T-helper 17 cell (primary cell): ENCODE measurements around the gene PIGC. TPM values are rescaled to one million over a fixed set of nuclear protein-coding genes. Genes with fewer than 3 reads are reported as not detected.

ENCODE experiments used
- ATAC-seq: fragments of 150-1000 bp; cut with Tn5 transposase; 2 replicates; pipeline ENCODE4 v1.10.0; 2021; ENCODE audit warnings: mild to moderate bottlenecking, moderate library complexity
- DNase-seq, 3 donors: peaks; one replicate each; pipeline versions ENCODE4 v3.0.0 to v3.0.0-alpha.2; 2020 to 2021
- H3K9me3 ChIP-seq: one replicate; pipeline ENCODE4 v1.7.0; 2013; ENCODE audit warnings: low read length, mild to moderate bottlenecking; ENCODE audit not compliant: control insufficient read depth, poor library complexity, severe bottlenecking
- H3K27ac Mint-ChIP-seq: one replicate; pipeline ENCODE4 v1.8.0; 2022; ENCODE audit warnings: mild to moderate bottlenecking, moderate library complexity, mixed read lengths
- H3K27me3 Mint-ChIP-seq: one replicate; pipeline ENCODE4 v1.8.0; 2022; ENCODE audit warnings: mixed read lengths
- H3K36me3 Mint-ChIP-seq: one replicate; pipeline ENCODE4 v1.8.0; 2022; ENCODE audit warnings: low read depth, mixed read lengths
- H3K4me1 Mint-ChIP-seq: one replicate; pipeline ENCODE4 v1.8.0; 2022; ENCODE audit warnings: mild to moderate bottlenecking, mixed read lengths
- H3K4me3 Mint-ChIP-seq: one replicate; pipeline ENCODE4 v1.8.0; 2022; ENCODE audit warnings: mild to moderate bottlenecking, moderate library complexity, mixed read lengths
- total RNA-seq, 4 donors: library from RNA in 2 of 4; stranded (reverse) in 2 of 4; gene quantifications; one replicate each; pipeline ENCODE4 v1.2.3 and lab custom pipeline; 2022 to 2026

The PIGC gene
- total RNA-seq, 2 donors from 2014 or later, result 21.4 to 24.9 TPM

DNA sequence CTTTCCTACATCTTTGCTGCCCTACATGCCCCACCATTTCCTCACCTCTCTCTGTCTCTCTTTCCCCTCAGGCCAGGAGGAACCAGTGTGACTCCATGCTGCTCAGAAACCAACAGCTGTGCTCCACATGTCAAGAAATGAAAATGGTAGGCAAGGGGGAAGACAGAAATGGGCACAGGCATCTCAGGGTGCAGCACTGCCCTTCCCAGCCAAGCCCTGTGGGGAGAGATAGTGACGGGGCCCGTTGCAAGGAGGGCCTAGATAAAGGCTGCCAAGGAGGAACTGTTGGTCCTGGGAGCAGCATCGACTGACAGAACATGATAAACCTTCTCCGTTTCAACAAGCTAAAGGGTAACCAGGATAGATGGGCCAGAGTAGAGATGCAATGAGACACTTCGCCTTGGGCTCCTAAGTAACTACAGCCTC is 12.5 kb upstream of the PIGC start:
- H3K27ac Mint-ChIP-seq, result no peak overlapping the region
- peaks cover 4% of the 10 kb centered on the region for H3K36me3 Mint-ChIP-seq
- no peaks in the 10 kb centered on the region for H3K9me3 ChIP-seq
- peaks cover 5% of the 10 kb centered on the region for H3K4me1 Mint-ChIP-seq
- no peak overlapping the region for H3K4me3 Mint-ChIP-seq
- H3K27me3 Mint-ChIP-seq, result peaks cover 38% of the 10 kb centered on the region
- ATAC-seq (no peak), DNase-seq (no peak)

GRCh38 chr1:172455451-172455850 is 11.6 kb upstream of the PIGC start:
- no peaks in the 10 kb centered on the region for H3K9me3 ChIP-seq
- no peak for DNase-seq
- Mint-ChIP-seq H3K27ac (no peak overlapping the region), H3K4me3 (no peak overlapping the region), H3K36me3 (peaks cover 4% of the 10 kb centered on the region), H3K27me3 (peaks cover 38% of the 10 kb centered on the region), H3K4me1 (peaks cover 12% of the 10 kb centered on the region)
- no peak for ATAC-seq

DNA sequence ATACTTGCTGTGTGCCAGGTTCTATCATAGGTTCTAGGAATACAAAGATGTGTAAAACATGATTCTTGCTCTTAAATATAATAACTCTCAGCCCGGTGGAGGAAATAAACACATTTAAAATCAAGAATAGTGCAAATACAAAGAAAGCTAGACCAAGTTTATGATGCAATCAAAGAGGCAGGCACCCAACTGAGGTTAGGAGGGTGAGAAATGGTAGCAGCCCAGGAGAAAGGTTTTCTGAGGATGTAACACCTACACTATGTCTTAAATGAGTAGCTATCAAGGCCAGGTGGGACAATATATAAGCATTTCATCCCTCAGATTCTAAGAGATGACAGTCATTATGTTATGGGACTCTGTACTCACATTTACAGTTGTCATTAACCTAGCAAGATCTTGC is 9.7 kb upstream of the PIGC start:
- Mint-ChIP-seq H3K27ac (no peak overlapping the region), H3K4me1 (peaks cover 25% of the 10 kb centered on the region), H3K4me3 (no peak overlapping the region), H3K27me3 (peaks cover 33% of the 10 kb centered on the region), H3K36me3 (peaks cover 7% of the 10 kb centered on the region)
- ATAC-seq (no peak), DNase-seq (no peak)
- no peaks in the 10 kb centered on the region for H3K9me3 ChIP-seq

DNA sequence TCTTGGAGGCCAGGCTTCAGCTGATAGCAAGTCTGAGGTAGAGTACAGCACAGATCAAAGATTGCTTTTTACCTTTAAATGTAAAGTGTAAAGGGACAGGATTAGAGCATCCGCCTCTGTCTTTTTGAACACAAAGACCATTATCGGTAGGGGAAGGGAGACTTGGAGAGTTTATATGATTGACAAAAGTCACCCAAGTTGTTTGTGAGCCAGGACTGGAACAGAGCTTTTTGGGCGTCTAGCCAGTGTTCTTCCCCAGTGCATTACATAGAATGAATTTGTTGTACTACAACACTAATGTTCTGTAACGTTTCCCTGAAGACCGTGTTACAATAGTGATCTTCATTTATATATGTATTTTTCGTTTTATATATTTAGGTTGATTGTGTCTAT is 9.3 kb upstream of the PIGC start:
- Mint-ChIP-seq H3K36me3 (peaks cover 7% of the 10 kb centered on the region), H3K27ac (no peak overlapping the region), H3K4me1 (peaks cover 25% of the 10 kb centered on the region), H3K27me3 (peaks cover 33% of the 10 kb centered on the region), H3K4me3 (no peak overlapping the region)
- H3K9me3 ChIP-seq, result no peaks in the 10 kb centered on the region
- ATAC-seq (no peak), DNase-seq (no peak)

GRCh38 chr1:172452536-172453152 is 8.8 kb upstream of the PIGC start:
- H3K4me1 Mint-ChIP-seq, result peaks cover 25% of the 10 kb centered on the region
- DNase-seq (no peak), ATAC-seq (no peak)
- H3K36me3 Mint-ChIP-seq, result peaks cover 7% of the 10 kb centered on the region
- H3K4me3 Mint-ChIP-seq, result no peak overlapping the region
- H3K27ac Mint-ChIP-seq, result no peak overlapping the region
- no peaks in the 10 kb centered on the region for H3K9me3 ChIP-seq
- peaks cover 28% of the 10 kb centered on the region for H3K27me3 Mint-ChIP-seq

DNA sequence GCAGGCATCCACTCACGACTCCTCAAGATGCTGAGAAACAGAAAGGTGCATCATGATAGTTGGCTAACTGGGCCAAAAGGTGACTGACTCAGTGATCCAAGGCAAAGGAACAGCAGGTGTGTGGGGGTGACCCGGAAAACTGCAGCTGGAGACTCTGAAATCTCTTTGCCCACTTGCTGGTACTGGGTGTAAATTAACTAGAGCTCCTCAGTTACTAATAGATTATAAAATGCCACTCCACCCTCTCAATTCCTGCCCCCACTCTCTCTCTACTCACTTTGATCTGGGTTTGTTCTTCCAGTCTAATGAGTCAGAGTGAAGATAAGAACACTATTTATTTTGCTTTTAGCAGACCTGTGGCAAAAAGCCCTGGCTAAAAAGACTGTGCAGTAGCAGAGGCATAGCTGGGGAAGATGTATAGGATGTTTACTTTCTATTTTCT is 7.2 kb upstream of the PIGC start:
- H3K4me3 Mint-ChIP-seq, result peak overlapping the region; percentile 72
- DNase-seq (no peak), ATAC-seq (peak; percentile 48)
- peaks cover 17% of the 10 kb centered on the region for H3K27me3 Mint-ChIP-seq
- peaks cover 2% of the 10 kb centered on the region for H3K36me3 Mint-ChIP-seq
- peak overlapping the region; percentile 53 for H3K27ac Mint-ChIP-seq
- peaks cover 25% of the 10 kb centered on the region for H3K4me1 Mint-ChIP-seq
- no peaks in the 10 kb centered on the region for H3K9me3 ChIP-seq

DNA sequence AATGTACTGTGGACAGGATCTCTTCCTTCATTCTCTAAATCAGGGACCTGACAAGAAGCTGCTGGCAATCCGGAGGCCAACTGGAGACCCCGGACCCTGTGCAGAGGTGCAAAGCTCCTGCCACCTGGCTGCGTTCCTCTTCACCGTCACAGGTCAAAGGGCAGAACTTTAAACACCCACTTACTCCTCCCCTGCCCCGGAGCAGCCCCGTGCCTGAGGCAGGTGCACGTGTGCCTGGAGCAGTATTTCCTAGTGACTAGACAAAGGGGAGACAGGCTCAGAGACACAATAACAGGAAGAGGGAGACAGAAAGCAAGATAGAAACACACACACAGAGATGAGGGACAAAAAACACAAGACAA is 6.6 kb upstream of the PIGC start:
- peak; percentile 58 for ATAC-seq
- Mint-ChIP-seq H3K27me3 (peaks cover 15% of the 10 kb centered on the region), H3K4me1 (peaks cover 26% of the 10 kb centered on the region), H3K27ac (peak overlapping the region; percentile 53), H3K4me3 (peak overlapping the region; percentile 72), H3K36me3 (peaks cover 2% of the 10 kb centered on the region)
- no peak for DNase-seq
- no peaks in the 10 kb centered on the region for H3K9me3 ChIP-seq

GRCh38 chr1:172449585-172450523 is 6.0 kb upstream of the PIGC start:
- H3K27ac Mint-ChIP-seq, result peak overlapping the region; percentile 83
- peaks cover 29% of the 10 kb centered on the region for H3K4me1 Mint-ChIP-seq
- peaks cover 2% of the 10 kb centered on the region for H3K36me3 Mint-ChIP-seq
- H3K27me3 Mint-ChIP-seq, result peaks cover 9% of the 10 kb centered on the region
- peak overlapping the region; percentile 72 for H3K4me3 Mint-ChIP-seq
- peak; percentile 89 for ATAC-seq
- no peaks in the 10 kb centered on the region for H3K9me3 ChIP-seq
- peak in 1 of 3 donors; percentile 24 for DNase-seq

- H3K9me3 ChIP-seq, result no peaks in the 10 kb centered on the region
- no peak for DNase-seq
- H3K4me3 Mint-ChIP-seq, result no peak overlapping the region
- ATAC-seq, result no peak
- H3K4me1 Mint-ChIP-seq, result peaks cover 33% of the 10 kb centered on the region
- H3K27ac Mint-ChIP-seq, result peak overlapping the region; percentile 83
- peaks cover 2% of the 10 kb centered on the region for H3K36me3 Mint-ChIP-seq
- H3K27me3 Mint-ChIP-seq, result peaks cover under 1% of the 10 kb centered on the region
Measured at GRCh38 chr1:172448995-172449584, 5.2 kb upstream of the PIGC start.

- H3K9me3 ChIP-seq, result no peaks in the 10 kb centered on the region
- Mint-ChIP-seq H3K4me3 (no peak overlapping the region), H3K36me3 (peaks cover 2% of the 10 kb centered on the region), H3K27ac (no peak overlapping the region), H3K27me3 (no peaks in the 10 kb centered on the region), H3K4me1 (peaks cover 33% of the 10 kb centered on the region)
- ATAC-seq (no peak), DNase-seq (no peak)
Measured at GRCh38 chr1:172447641-172448040, 3.8 kb upstream of the PIGC start.

DNA sequence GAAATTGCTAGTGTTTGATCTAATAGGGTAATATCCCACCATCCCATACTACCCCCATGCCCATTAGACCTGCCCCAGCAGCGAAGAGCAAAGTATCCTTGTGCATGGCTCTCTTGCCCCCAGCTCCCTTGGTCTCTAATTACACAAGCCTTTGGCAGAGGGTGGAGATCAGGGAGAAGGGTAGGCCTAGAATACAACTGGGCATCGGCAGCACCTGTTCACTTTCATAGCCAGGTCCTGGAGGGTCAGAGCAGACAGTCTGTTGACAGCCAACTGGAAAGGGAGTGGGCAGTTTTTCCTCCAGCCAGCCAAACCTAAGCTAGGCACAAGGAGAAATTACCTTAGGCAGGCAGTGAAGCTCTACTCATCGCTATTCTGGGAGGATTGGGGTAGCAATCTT is 2.7 kb upstream of the PIGC start:
- Mint-ChIP-seq H3K36me3 (peaks cover 5% of the 10 kb centered on the region), H3K27ac (peak overlapping the region; percentile 3), H3K4me3 (no peak overlapping the region), H3K27me3 (no peaks in the 10 kb centered on the region), H3K4me1 (peaks cover 41% of the 10 kb centered on the region)
- ATAC-seq (no peak), DNase-seq (no peak)
- no peaks in the 10 kb centered on the region for H3K9me3 ChIP-seq

GRCh38 chr1:172442843-172443565 is 865 bp downstream of the PIGC start:
- H3K9me3 ChIP-seq, result no peaks in the 10 kb centered on the region
- peaks cover 37% of the 10 kb centered on the region for H3K4me1 Mint-ChIP-seq
- H3K27ac Mint-ChIP-seq, result peak overlapping the region; percentile 96
- peak overlapping the region; percentile 95 for H3K4me3 Mint-ChIP-seq
- no peak for DNase-seq
- H3K36me3 Mint-ChIP-seq, result peaks cover 7% of the 10 kb centered on the region
- ATAC-seq, result peak; percentile 2
- no peaks in the 10 kb centered on the region for H3K27me3 Mint-ChIP-seq

DNA sequence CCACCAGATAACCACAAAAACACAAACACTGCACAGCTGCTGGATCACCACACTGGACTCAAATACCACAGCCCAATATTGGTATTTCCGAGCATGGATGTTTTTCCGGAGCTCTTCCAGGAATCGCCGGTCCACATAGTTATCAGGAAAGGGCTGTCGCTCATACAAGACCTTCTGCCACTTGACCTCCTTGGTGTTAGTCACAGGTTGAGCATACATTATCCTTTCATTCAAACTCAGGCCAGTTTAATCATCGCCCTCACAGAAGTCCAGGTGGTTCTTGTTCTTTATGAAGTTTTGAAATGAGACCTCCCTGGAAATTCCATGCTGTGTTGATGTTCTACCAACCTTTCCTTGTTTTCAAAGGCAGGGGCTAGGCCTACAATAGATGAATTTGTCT is 1.5 kb downstream of the PIGC start:
- H3K4me1 Mint-ChIP-seq, result peaks cover 37% of the 10 kb centered on the region
- no peaks in the 10 kb centered on the region for H3K27me3 Mint-ChIP-seq
- no peak for DNase-seq
- no peak for ATAC-seq
- H3K9me3 ChIP-seq, result no peaks in the 10 kb centered on the region
- H3K36me3 Mint-ChIP-seq, result peaks cover 7% of the 10 kb centered on the region
- H3K27ac Mint-ChIP-seq, result peak overlapping the region; percentile 96
- peak overlapping the region; percentile 77 for H3K4me3 Mint-ChIP-seq
